Renal pelvis (tissue), 4 donors: ENCODE results near the gene ZNF609. TPM values are rescaled to one million over a fixed set of nuclear protein-coding genes. Genes with fewer than 3 reads are reported as not detected.

ENCODE experiments used
- DNase-seq: peaks from one replicate; pipeline ENCODE4 v3.0.0-alpha.2; 2013
- polyA plus RNA-seq, 3 donors: library from polyadenylated mRNA; unstranded; fragments of 120-200 nt; gene quantifications; one replicate each; pipeline ENCODE4 v1.2.1, GENCODE V29; 2013; ENCODE audit not compliant: insufficient read length in 3 of 3

ZNF609 gene
- polyA plus RNA-seq, 3 donors, result 34.5 to 37.0 (median 34.9) TPM

GRCh38 chr15:64530918-64531317, 70.5 kb downstream of the ZNF609 start:
- no peak for DNase-seq

GRCh38 chr15:64532521-64533315, 72.3 kb downstream of the ZNF609 start:
- no peak for DNase-seq

GRCh38 chr15:64535460-64536243, 75.3 kb downstream of the ZNF609 start:
- DNase-seq, result no peak

GRCh38 chr15:64536244-64536836, 76.0 kb downstream of the ZNF609 start:
- no peak for DNase-seq

DNA sequence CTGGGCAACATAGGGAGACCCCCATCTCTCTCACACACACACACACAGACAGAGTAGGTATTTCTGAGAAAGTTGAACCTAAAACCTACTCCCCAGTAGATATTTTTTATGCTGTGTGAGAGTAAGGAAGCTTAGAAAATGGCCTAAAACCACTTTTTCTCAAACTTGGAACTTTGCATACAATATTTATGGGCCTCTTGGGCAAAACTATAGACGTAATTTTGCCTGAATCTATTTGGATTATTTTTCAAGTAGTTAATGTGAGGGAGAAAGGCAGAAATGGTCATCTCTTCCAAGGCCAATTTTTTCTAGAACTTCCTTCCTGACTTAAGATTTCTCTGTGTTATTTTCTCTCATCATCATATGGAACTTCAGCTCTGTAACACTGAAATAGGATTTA, 81.7 kb downstream of the ZNF609 start:
- DNase-seq, result no peak

- DNase-seq, result no peak
Observed at GRCh38 chr15:64544450-64544849, 84.1 kb downstream of the ZNF609 start.

DNA sequence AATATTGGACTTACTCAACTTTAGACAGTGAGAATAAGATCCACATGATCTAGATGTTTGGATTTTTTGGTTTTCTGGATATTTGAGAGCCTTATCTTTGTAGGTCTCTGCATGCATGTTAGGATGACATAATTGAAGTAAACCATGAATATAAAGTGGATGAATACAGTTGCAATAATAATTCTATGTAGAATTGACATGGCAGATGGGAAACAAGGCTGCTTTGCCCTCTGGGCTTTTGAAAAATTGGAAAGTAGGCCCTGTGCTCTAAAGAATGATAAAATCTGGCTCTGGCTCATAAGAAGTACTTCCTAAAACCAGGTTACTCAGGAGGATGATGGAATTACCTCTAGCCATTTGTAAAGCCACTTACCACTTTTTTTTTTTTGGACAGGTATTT, 86.9 kb downstream of the ZNF609 start:
- no peak for DNase-seq

GRCh38 chr15:64548235-64548634, 87.9 kb downstream of the ZNF609 start:
- DNase-seq, result no peak

DNA sequence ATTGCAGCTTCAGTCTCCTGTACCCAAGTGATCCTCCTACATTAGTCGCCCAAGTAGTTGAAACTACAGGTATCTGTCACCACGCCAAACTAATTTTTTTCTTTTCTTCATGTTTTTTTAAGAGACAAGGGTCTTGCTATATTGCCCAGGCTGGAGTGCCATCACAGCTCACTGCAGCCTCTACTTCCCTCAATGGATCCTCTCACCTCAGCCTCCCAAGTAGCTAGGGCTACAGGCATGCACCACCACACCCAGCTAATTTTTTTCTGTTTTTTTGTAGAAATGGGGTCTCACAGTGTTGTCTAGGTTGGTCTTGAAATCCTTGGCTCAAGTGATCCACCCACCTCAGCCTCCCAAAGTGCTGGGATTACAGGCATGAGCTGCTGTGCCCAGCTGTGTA, 89.5 kb downstream of the ZNF609 start:
- DNase-seq, result no peak

DNA sequence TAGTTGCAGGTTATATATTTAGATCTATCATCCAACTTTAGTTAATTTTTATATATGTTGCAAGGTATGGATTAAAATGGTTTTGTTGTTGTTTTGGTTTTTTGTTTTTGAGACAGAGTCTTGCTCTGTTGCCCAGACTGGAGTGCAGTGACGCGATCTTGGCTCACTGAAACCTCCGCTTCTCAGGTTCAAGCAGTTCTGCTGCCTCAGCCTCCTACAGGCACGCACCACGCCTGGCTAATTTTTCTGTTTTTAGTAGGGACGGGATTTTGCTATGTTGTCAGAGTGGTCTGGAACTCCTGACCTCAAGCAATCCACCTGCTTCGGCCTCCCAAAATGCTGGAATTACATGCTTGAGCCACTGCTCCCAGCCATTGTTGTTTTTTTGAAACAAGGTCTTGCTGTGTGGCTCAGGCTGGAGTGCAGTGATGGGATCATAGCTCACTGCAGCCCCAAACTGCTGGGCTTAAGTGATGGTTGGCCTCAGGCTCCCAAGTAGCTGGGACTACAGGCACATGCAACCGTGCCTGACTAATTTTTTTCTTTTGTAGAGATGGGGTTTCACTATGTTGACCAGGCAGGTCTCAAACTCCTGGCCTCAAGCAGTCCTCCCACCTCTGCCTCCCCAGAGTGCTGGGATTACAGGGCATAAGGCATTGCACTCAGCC, 92.0 kb downstream of the ZNF609 start:
- DNase-seq, result no peak

- DNase-seq, result no peak
Observed at GRCh38 chr15:64558460-64559179, 98.2 kb downstream of the ZNF609 start.

- DNase-seq, result no peak
Observed at GRCh38 chr15:64559243-64559642, 98.9 kb downstream of the ZNF609 start.

GRCh38 chr15:64560501-64560900, 100.1 kb downstream of the ZNF609 start:
- DNase-seq, result no peak

DNA sequence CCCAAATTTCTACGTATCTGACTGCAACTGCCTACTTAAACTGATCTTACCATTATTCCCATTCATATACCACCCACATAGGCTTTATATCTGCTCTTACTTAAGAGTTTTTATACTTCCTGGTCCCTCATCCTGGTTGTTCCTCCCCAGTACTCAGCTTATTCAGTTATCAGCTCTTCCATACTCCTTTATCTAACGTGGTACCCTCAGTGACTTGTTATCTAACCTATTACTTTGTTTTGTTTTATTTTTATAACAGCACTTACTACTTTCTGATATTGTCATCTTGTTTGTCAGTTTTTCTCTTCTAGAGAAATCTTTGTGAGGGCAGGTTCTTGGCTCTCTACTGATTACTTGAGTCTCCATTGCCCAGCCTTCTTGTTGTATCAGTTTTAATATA, 100.6 kb downstream of the ZNF609 start:
- no peak for DNase-seq

- DNase-seq, result no peak
Observed at GRCh38 chr15:64562003-64562640, 101.7 kb downstream of the ZNF609 start.

GRCh38 chr15:64566102-64566501, 105.7 kb downstream of the ZNF609 start:
- DNase-seq, result no peak

DNA sequence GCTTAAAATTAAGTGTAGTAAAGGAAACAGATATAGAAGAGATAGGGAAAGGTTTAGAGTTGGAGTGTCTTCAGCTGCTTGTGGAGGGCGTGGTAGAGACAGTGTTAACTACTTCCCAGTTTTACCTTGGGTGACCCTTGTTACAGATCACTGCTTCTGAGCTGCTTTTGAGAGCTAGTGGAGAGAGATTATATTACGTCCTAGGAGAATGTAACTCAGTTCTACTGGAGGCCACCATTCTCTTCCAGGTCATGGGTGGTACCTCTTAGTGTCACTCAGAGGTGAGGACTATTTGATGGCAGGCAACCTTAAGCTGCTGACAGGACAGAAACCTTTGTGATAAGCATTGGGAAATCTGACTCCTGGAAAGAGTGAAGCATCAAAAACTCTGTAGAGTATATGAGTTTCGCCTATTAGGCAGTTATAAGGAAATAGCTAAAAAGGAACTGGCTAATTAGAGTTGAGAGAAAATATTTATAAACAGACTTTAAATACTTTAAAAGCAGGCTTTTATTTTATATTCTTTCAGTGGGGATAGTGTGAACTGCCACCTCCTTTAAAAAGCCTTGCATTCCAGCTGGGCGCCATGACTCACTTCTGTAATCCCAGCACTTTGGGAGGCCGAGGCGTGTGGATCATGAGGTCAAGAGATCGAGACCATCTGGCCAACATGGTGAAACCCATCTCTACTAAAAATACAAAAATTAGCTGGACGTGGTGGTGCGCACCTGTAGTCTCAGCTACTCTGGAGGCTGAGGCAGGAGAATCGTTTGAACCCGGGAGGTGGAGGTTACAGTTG, 106.5 kb downstream of the ZNF609 start:
- DNase-seq, result peak; percentile 48

- no peak for DNase-seq
Observed at GRCh38 chr15:64568765-64569164, 108.4 kb downstream of the ZNF609 start.

GRCh38 chr15:64571857-64572291, 111.5 kb downstream of the ZNF609 start:
- no peak for DNase-seq

DNA sequence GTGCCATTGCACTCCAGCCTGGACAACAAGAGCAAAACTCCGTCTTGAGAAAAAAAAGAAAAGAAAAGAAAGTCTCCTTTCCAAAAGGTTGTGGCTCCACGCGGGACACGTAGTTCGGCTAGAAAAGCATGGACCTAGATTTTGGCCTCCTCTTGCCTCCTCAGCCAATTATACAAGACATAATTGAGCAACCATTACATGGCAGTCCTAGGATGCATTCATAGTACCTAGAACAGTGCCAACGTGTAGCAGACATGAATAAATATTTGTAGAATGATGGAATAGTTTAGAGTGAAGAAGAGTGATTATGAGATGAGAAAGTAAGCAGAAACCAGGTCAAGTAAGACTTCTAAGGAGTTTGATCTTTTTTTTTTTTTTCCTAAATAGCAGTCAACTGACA, 112.5 kb downstream of the ZNF609 start:
- DNase-seq, result no peak
